Urinary bladder (tissue), 4 donors: Measurements from ENCODE around the gene BCL2. TPM values are rescaled to one million over a fixed set of nuclear protein-coding genes. Genes with fewer than 3 reads are reported as not detected.

Source experiments
- DNase-seq: peaks from one replicate; pipeline ENCODE4 v3.0.0-alpha.2; 2015; ENCODE audit errors: extremely low spot score
- H3K27ac ChIP-seq: one replicate; pipeline ENCODE4 v1.5.1; 2013; ENCODE audit warnings: low read depth, mild to moderate bottlenecking, moderate library complexity
- H3K36me3 ChIP-seq: one replicate; pipeline ENCODE4 v1.6.1; 2013; ENCODE audit warnings: mild to moderate bottlenecking, moderate library complexity; ENCODE audit not compliant: insufficient read depth
- H3K4me1 ChIP-seq: one replicate; pipeline ENCODE4 v1.6.1; 2013; ENCODE audit warnings: mild to moderate bottlenecking, moderate library complexity; ENCODE audit not compliant: insufficient read depth
- H3K4me3 ChIP-seq: one replicate; pipeline ENCODE4 v1.5.1; 2013; ENCODE audit warnings: low read depth, low read length
- WGBS: extraction: QIAGEN DNeasy Blood & Tissue Kit; methylation state at CpG from one replicate; pipeline ENCODE4 v1.1.7; 2013; 5-methylcytosine and 5-hydroxymethylcytosine counted together
- polyA plus RNA-seq: library from polyadenylated mRNA; stranded (reverse); fragments of 200-250 nt; gene quantifications from one replicate; pipeline ENCODE4 v1.2.3, GENCODE V29; 2013
- total RNA-seq: library from RNA; depleted of rRNA; stranded (reverse); fragments of >200 nt; gene quantifications from one replicate; pipeline ENCODE4 v1.2.3, GENCODE V29; 2014
- donor health status: healthy with polysubstance abuse.
- donor health status: healthy.

BCL2 gene
- total and polyA plus RNA-seq, 2 donors, result 6.3 to 53.9 TPM

GRCh38 chr18:63138436-63139340, 180.9 kb downstream of the BCL2 start:
- Histone ChIP-seq H3K4me1 (no peaks in the 10 kb centered on the region), H3K27ac (no peak overlapping the region)
- WGBS, result 77% methylated on average over 10 of the region's 10 CpGs

GRCh38 chr18:63137999-63138435, 181.6 kb downstream of the BCL2 start:
- WGBS, result 74% methylated on average over 12 of the region's 12 CpGs
- H3K4me1 ChIP-seq, result no peaks in the 10 kb centered on the region
- no peak overlapping the region for H3K27ac ChIP-seq
- H3K36me3 ChIP-seq, result no peaks in the 10 kb centered on the region
- no peak overlapping the region for H3K4me3 ChIP-seq
- DNase-seq, result no peak

More at GRCh38 chr18:63138436-63139340, 180.9 kb downstream of the BCL2 start:
- H3K4me3 ChIP-seq, result no peak overlapping the region
- DNase-seq, result no peak
- no peaks in the 10 kb centered on the region for H3K36me3 ChIP-seq

DNA sequence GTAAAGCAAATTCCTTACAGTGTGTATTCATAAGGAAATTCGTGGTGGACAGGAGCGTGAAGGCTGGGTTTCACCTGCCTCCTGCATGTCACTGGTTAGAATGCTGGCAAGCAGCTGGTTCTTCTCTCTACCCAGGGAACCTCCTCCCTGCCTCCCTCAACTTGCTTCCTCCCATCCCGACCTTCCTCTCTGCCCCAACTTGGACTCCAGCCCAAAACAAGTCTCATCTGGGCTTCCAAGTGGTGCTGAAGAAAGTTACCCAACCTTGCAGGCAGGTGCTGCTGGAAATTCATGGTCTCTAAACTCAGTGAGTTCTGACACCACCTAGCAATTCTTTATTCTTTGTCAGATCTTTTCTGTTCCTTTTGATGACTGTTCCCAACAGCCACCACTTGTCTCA, 184.5 kb downstream of the BCL2 start:
- no peak overlapping the region for H3K27ac ChIP-seq
- WGBS, result 68% methylated on average over 3 of the region's 3 CpGs

DNA sequence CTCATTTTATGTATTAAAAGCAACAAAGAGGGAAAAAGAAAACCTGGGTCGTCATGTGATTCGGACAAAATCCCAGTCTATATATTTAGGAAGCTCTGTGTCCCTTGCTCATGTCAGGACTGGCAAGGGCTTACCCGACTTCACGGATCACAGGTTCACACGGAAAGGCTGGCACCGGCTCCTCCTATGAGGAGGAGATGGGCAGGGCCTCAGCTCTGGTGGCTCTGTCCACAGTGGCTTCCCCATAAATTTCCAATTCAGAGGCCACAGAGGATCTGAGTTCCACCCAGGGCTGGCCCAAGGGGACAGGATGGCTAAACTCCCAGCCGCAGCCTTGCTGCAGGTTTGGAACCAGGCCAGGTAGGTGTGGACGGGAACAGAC, 186.8 kb downstream of the BCL2 start:
- WGBS, result 62% methylated on average over 8 of the region's 8 CpGs
- Histone ChIP-seq H3K4me1 (no peaks in the 10 kb centered on the region), H3K4me3 (no peak overlapping the region), H3K36me3 (no peaks in the 10 kb centered on the region), H3K27ac (no peak overlapping the region)
- DNase-seq, result no peak

More for the DNA sequence above, 184.5 kb downstream of the BCL2 start:
- no peaks in the 10 kb centered on the region for H3K4me1 ChIP-seq
- no peak overlapping the region for H3K4me3 ChIP-seq
- H3K36me3 ChIP-seq, result no peaks in the 10 kb centered on the region
- DNase-seq, result no peak

DNA sequence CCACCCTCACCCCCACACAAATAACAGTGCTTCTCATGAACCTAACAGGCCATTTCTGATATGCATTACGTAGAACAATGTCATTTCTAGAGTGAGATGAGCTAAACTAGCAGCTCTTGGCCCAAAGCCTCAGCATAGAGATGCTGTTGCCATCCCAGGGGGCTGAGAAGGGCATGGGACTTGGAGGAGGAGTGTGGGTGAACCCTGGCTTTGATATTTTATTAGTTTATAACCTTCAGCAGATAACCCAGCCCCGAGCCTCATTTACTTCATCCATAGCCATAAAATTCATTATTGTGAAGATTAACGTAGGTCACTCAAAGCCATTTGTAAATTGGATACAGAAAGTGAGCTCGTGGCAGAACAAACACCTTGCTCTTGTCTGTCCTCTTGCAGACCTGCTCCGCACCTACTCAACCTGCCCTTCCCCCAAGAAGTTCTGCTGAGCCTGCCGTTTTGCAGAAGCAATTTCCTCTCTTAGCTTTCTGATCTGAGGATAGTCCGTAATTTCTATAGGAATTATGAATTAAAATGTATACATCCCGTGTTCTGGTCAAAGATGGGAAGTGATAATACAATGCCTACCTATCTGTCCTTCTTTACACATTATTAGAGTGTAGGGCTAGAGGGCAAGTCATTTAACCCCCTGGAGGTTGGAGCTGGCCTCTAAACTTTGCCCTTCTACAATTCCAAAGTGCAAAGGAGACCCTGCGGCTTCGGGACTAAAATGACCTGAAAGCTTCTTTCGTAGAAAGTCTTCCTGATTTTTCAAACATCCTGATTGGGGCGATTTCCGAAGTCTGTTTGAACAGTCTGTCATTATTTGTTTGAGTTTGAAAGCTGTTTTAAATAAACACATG, 187.4 kb downstream of the BCL2 start:
- Histone ChIP-seq H3K27ac (no peak overlapping the region), H3K4me1 (no peaks in the 10 kb centered on the region), H3K4me3 (no peak overlapping the region), H3K36me3 (no peaks in the 10 kb centered on the region)
- 71% methylated on average over 13 of the region's 13 CpGs for WGBS
- DNase-seq, result no peak

DNA sequence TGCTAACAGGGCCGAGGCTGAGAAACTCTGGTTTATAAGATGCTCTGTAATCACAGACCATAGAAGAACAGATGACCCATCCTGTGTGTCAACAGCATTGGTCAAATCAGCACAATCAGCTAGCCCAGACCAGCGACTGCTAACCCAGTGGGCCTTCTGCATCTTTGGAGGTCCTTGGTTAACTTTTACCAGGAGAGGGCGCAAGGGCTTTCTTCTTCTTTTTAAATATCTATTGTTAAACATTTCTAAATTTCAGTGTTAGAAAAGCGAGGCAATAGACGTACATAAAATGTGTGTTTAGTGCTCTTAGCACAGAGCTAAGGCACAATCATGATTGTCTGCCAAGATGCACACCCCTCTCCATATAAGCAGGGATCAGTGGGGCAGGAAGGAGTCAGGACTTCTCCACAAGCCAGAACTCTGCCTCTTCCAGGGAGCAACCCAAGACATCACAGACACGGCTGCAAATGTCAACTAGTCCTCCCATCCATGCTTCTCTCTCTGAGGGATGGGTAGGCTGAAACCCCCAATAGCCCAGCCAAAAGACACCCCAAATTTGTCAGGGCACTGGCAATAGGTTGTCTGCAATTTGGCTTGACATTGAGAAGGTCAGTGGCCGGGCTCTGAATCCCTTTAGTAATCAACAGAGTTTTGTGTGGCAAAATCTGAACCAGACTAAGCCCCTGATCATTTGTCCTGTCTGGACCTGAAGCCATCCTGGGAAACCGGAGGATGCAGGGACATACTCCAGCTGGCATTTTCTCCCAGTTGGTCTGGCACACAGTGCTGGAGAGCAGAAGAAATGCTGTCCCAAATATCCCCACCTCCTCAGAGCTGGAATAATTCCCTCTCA, 188.2 kb downstream of the BCL2 start:
- 38% methylated on average over 8 of the region's 8 CpGs for WGBS
- no peaks in the 10 kb centered on the region for H3K4me1 ChIP-seq
- no peak overlapping the region for H3K4me3 ChIP-seq
- no peaks in the 10 kb centered on the region for H3K36me3 ChIP-seq
- H3K27ac ChIP-seq, result no peak overlapping the region
- no peak for DNase-seq

DNA sequence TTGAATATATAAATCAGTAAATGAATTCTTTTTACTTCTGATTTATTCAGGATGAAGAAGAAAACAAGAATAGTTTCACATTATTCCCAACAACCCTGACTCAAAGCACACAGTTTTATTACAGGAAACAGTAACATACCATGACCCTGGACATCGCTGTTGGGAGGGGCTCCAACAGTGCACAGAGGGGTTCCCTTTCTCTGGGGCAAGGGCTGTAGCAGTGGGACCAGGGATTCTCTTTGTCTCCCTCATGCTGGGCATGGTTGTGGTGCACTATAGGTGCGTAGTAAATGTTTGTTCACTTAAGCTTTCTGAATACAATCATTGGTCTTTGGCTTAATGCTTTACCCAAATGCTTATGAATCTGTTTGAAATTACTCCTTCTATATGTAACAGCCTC, 189.4 kb downstream of the BCL2 start:
- WGBS, result 72% methylated on average over 2 of the region's 2 CpGs
- no peaks in the 10 kb centered on the region for H3K4me1 ChIP-seq
- H3K4me3 ChIP-seq, result no peak overlapping the region
- H3K27ac ChIP-seq, result no peak overlapping the region
- no peak for DNase-seq
- H3K36me3 ChIP-seq, result no peaks in the 10 kb centered on the region

DNA sequence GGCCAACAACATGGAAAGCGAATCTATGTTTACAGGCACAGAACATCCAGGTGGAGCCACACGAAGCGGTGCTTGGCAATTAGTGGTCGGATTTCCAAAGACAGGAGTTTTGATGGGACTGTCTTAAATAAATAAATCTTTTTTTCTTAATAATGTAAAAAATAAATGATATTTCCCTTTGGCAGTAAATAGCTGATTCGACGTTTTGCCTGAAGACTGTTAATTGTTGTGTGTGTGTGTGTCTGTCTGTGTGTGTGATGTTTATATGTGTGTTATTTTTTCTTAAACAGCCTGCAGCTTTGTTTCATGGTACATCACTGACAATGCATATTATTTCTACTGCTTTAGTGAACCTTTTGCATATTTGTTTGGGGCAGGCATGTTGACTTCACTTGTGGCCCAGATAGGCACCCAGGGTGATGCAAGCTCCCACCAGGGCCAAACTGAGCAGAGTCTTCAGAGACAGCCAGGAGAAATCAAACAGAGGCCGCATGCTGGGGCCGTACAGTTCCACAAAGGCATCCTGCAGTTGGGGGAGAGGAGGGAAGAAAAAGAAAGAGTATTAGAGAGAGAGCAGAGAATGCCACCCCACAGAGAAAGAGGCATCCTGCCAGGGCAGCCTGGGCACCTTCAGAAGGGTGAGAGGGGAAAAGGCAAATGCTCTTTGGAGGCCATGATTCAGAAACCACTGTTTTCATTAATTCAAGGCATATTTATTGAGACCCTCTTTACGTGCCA, 191.2 kb downstream of the BCL2 start:
- H3K27ac ChIP-seq, result no peak overlapping the region
- H3K4me1 ChIP-seq, result no peaks in the 10 kb centered on the region
- no peak for DNase-seq
- H3K36me3 ChIP-seq, result no peaks in the 10 kb centered on the region
- 91% methylated on average over 9 of the region's 9 CpGs for WGBS
- no peak overlapping the region for H3K4me3 ChIP-seq

GRCh38 chr18:63126134-63127069, 193.2 kb downstream of the BCL2 start:
- H3K27ac ChIP-seq, result no peak overlapping the region
- WGBS, result 85% methylated on average over 12 of the region's 12 CpGs
- no peak overlapping the region for H3K4me3 ChIP-seq
- H3K36me3 ChIP-seq, result no peaks in the 10 kb centered on the region
- DNase-seq, result no peak
- no peaks in the 10 kb centered on the region for H3K4me1 ChIP-seq

DNA sequence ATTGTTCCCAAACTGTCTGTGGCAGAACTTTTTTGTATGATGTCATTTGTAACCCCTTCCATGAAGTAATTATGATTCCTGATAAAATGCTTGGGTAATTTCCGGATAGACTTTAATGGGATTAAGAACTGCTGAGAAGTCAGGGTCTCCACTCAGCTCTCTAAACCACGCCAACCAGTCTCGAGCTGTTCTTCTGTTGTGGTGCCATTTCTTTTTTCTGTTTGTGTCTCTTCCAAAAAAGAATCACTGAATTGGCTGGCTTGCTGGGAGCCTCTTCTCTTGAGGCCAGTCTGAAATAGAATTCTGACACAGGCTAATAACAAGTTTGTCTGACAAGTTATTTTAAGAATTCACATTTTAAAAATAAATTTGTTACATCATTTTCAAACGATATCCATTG, 198.9 kb downstream of the BCL2 start:
- 48% methylated on average over 4 of the region's 4 CpGs for WGBS
- no peak overlapping the region for H3K4me3 ChIP-seq
- H3K27ac ChIP-seq, result no peak overlapping the region
- no peak for DNase-seq
- H3K4me1 ChIP-seq, result no peaks in the 10 kb centered on the region
- no peaks in the 10 kb centered on the region for H3K36me3 ChIP-seq

DNA sequence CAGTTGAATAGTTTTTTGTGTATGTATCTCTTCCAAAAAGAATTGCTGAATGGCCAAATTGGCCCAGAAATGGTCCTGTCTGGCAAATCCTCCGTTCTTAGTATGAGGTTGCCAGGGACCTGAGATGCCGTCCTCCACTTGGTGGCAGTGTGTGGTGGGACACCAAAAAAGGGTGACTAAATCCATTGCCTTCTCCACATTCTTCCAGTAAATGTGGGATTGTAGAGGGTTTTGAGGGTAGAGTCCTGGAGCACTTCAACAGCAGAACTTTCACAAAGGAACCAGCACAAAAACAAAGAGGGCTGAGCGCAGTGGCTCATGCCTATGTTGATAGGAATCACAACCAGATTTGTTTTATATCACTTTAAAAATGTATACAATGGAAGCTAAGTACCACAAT, 199.9 kb downstream of the BCL2 start:
- H3K4me3 ChIP-seq, result no peak overlapping the region
- H3K36me3 ChIP-seq, result no peaks in the 10 kb centered on the region
- DNase-seq, result no peak
- H3K4me1 ChIP-seq, result no peaks in the 10 kb centered on the region
- no peak overlapping the region for H3K27ac ChIP-seq
- 43% methylated on average over 3 of the region's 3 CpGs for WGBS
